GM19397 (cell line): Measurements from ENCODE around the gene OR10H3.
"Not testable (repeated sequence)": the region's sequence is repeated elsewhere in the genome, so short reads cannot be mapped to it uniquely, and the experiment has no call there.

Experiments used
- ATAC-seq: cut with Tn5 transposase; IDR thresholded peaks from one replicate; pipeline ENCODE4 v1.9.1; 2021; ENCODE audit warnings: mild to moderate bottlenecking, moderate library complexity; ENCODE audit not compliant: unreplicated experiment

OR10H3 gene

DNA sequence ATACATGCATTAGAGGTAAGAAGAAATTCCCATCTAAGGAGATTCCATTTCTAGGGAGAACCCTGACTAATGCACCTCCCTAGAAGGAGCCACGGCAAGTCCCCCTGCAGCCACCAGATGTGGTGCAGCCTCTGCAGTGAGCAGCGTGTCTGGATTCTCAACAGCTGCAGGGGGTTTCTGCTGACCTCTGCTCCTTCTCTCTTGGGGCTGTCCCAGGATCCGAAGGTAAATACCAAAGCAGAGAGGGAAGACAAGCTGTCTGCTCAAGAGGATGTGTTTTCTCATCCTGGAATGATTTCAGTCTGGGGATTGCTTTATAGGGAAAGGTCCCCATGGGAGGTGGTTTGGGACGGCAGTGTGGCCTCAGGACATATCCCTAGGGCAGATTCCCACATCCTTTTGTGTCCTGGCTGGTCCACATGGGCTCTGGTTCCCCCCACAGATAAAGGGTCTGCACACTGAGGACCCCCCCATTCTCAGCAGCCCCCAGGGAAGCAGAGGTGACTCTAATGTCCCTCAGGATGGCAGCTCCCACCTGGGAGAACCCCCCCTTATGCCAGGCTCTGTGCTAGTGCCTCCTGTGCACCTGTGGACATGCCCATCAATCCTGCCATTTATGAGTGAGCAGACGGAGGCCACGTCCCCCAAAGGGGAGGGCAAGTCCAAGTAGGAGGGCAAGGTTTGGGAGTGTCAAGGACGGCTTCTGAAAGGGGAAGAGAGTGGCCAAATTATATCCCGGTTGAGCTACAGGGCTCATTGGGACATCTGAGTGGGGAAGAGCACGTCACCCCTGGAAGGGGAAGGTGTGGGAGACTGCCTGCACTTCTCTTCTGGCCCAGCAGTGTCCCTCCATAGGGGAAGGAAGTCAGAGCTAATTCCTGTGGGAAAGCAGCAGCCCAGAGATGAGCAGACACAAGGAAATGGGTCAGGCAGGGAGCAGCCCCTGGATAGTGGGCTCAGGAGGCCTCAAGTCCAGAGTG is 39.5 kb downstream of the OR10H3 start:
- no peak for ATAC-seq

DNA sequence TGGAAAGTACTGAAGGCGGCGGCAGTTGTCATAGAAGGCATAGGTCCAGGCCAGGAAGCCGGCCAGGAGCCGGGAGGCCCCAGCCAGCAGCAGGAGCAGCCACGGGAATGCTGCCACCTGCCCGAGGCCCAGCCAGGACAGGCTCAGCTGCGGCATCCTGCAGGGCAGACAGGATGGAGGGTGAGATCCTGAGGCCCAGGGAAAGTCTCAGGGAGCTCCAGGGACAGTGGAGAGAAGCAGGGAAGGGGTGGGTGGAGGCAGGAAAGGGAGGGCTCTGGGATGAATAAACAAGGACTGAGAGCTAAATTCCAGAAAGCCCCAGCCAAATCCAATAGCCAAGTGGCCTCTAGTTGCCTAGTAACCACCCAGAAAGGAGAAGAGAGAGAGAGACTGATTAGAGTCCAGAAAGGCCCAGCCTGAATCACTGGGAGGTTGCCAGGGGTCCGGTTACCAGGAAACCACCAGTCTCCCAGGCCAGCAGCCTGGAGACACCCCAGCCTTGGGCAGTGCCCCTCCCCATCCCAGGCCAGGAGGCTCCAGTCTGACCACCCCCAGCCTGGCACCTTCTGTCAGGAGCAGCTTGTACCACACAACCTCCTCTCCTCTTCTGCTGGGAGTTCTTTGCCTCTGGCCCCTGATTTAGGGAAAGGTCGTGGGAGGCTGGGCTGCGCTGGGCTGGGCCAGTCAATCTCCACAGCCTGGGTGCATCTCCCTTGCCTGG is 42.1 kb downstream of the OR10H3 start:
- no peak for ATAC-seq

DNA sequence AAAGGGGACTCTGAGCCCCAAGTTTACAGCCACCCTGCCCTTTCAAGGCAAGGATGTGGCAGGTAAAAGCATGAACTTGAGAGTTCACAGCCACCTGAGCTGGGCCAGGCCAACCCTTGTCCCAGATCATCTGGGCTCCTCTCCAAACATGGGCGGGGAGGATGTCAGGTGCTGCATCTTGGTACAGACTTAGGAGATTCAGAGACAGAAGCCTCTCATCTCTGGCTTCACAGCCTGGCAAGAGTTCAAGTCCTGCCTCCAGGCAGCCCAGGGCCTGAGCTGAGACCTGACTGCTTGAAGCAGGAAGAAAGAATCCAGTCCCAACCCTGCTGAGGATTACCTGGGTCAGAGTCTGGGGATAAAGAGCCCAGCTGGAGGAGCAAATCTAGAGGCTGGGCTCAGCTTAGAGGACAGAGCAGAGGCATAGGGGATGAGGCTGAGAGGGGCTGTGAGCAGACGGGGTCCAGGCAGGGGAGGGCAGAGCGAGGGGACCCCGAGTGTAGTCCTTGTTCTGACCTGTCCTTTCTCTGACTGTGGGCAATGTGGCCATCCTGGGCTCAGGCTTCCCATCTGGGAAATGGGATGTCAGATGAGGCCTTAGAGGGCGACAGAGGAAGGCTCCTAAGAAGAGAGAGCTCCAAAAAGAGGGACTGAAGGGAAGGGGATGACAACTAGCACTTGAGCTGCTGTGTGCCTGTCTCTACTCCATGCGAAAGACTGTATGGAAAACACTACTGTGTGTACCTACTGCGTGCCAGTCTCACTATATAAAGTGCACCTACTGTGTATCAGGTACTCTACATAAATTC is 43.0 kb downstream of the OR10H3 start:
- no peak for ATAC-seq

DNA sequence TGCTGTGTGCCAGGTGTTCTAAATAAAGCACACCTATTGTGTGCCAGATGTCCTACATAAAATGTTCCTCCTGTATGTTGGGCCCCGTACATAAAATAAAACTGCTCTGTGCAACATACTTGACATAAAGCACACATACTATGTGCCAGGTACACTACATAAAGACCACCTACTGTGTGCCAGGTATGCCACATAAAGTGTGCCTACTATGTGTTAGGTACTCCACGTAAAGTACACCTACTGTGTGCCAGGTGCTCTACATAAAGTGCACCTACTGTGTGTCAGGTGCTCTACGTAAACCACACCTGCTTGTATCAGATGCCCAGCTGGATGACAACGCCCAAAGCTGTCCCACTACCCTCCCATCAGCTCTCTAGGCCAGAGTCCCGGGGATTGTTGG is 43.9 kb downstream of the OR10H3 start:
- ATAC-seq: no peak

DNA sequence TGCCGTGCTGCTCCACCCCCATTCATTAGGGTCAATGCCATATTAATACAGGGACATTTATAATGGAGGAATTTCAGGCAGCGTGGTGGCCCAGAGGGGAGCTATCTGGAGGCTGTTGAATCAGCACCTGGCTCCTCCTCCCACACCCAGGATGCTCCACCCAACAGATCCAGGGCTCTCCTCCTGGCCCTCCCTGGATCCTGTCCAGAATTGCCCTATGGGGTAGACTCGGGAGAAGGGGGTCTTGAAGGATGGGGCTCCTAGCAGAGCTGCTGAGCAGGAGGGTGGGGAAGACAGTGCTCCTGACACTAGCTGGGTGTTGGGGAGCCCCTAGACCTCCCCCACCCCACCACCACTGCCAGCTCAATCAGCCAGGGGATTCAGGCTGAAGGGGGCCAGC is 44.4 kb downstream of the OR10H3 start:
- ATAC-seq: no peak

DNA sequence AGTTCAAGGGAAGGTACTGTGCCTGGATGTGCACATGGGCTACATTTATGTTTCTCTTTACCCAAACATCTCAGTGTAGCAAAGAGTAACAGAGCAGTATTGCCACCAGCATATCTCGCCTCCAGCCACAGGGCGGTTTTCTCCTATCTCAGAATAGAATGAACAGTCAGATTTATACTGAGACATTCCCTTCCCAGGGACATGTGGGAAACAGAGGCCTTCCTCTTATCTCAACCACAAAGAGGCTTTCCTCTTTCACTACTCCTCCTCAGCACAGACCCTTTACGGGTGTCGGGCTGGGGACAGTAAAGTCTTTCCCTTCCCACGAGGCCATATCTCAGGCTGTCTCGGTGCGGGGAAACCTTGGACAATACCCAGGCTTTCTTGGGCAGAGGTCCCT is 45.1 kb downstream of the OR10H3 start:
- ATAC-seq: not testable (repeated sequence)

DNA sequence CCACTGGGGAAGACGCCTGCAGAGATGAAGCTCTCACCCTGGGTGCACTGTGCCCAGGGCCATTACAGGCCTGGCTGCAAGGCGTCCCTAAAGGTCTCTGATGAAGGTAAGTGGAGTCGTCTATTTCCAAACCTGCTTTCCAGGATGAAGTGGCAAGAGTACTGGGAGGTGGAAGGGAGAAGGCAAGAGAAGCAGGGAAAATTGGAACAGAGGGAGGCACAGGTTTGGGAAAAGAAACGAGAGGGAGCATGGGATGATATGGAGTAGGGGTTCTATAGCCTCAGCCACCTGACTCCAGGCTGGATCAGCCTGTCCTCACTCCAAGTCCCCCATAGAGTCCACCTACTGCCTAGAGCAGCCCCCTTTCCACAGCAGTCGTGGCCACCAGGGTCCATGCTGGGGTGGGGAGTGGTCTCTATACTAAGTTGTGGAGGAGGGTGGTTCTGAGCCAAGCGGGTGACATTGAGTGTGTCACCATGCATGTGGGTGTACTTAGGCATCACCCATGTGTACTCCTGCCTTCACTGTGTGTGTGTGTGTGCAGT is 49.9 kb downstream of the OR10H3 start, which contains the start of gene OR10H5:
Gene OR10H5, plus strand, starts transcription at position 51 of the 545 bp plus-strand sequence. CDS start 6,388 bp downstream, outside the sequence.
- no peak for ATAC-seq

DNA sequence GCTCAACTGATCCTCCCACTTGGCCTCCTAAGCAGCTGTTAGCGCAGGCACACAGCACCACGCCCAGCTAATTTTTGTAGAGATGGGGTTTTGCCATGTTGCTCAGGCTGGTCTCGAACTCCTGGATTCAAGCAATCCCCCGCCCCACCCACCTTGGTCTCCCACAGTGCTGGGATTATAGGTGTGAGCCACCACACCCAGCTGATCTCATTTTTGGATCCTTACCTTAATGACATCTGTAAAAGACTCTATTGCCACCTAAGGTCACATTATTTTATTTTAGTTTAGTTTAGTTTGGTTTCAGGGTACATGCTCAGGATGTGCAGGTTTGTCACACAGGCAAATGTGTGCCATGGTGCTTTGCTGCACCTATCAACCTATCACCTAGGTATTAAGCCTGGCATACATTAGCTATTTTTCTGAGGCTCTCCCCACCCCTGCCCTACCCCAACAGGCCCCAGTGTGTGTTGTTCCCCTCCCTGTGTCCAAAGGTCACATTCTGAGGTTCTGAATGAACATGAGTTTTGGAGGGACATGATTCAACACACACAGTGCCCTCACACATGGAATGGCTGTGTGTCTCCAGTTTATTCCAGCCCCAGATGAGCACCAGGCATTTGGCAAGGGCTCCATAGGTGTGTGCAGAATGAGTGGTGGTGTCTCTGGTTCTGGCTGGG is 50.9 kb downstream of the OR10H3 start:
- no peak for ATAC-seq

DNA sequence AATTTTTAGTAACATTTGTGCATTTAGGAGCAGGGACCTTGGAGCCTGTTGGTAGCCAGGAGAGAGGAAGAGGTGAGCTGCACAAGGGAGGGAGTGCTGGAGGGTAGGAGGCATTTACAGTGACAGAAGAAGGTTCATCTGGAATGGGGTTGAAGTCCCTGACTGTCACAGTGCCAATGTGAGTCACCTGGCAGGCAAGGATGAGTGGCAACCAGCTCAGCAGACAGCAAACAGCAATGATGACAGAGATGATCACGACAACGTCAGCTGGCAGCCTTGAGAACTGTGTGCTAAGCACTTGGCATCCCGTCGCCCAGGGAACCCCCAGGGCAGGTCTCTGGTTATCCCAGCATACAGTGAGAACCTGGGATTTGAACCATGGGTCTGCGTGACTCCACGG is 52.3 kb downstream of the OR10H3 start:
- no peak for ATAC-seq
